ENCODE data around the gene OXCT1. TPM values are rescaled to one million over a fixed set of nuclear protein-coding genes. Genes with fewer than 3 reads are reported as not detected.

OXCT1 gene
- total RNA-seq, 1 donor from 2014 or later = 39.9 TPM

- Histone ChIP-seq H3K9me3 (ENCODE audit: low read depth) (no peaks in the 10 kb centered on the region), H3K27me3 (no peaks in the 10 kb centered on the region), H3K27ac (no peak overlapping the region), H4K20me1 (ENCODE audit: low read depth) (no peaks in the 10 kb centered on the region), H3K4me3 (no peak overlapping the region), H3K79me2 (ENCODE audit: low read depth) (no peaks in the 10 kb centered on the region), H2AFZ (replicated peaks) (no peak overlapping the region), H3K9ac (no peak overlapping the region), H3K36me3 (no peaks in the 10 kb centered on the region), H3K4me2 (no peak overlapping the region), H3K4me1 (no peaks in the 10 kb centered on the region), H3F3A (ENCODE audit: low read depth) (no peaks in the 10 kb centered on the region)
- peaks cover 20% of the 10 kb centered on the region for H3K4me1 Mint-ChIP-seq
- no peaks in the 10 kb centered on the region for H3K27me3 Mint-ChIP-seq (ENCODE audit: insufficient read depth, low read depth)
- DNase-seq (ENCODE audit: low spot score) = no peak
- peak overlapping the region; percentile 63 for H3K27ac Mint-ChIP-seq
- peaks cover 11% of the 10 kb centered on the region for H3K36me3 Mint-ChIP-seq
- TF ChIP-seq EZH2phosphoT487 (IDR thresholded peaks at IDR 0.05) = no peak
- no peak for TF ChIP-seq CTCF (IDR thresholded peaks at IDR 0.05)
- H3K9me3 Mint-ChIP-seq = no peaks in the 10 kb centered on the region
- H3K4me3 Mint-ChIP-seq = no peak overlapping the region
These were observed 75.8 kb downstream of the OXCT1 start for GRCh38 chr5:41794471-41794870.

GRCh38 chr5:41793141-41793770, 77.0 kb downstream of the OXCT1 start:
- Histone ChIP-seq H3K9me3 (ENCODE audit: low read depth) (no peaks in the 10 kb centered on the region), H3F3A (ENCODE audit: low read depth) (no peaks in the 10 kb centered on the region), H3K4me3 (no peak overlapping the region), H3K27ac (no peak overlapping the region), H4K20me1 (ENCODE audit: low read depth) (no peaks in the 10 kb centered on the region), H3K4me1 (no peaks in the 10 kb centered on the region), H3K27me3 (no peaks in the 10 kb centered on the region), H3K9ac (no peak overlapping the region), H3K79me2 (ENCODE audit: low read depth) (no peaks in the 10 kb centered on the region), H3K36me3 (no peaks in the 10 kb centered on the region), H2AFZ (replicated peaks) (no peak overlapping the region), H3K4me2 (no peak overlapping the region)
- Mint-ChIP-seq H3K4me1 (peaks cover 20% of the 10 kb centered on the region), H3K9me3 (no peaks in the 10 kb centered on the region), H3K27me3 (ENCODE audit: insufficient read depth, low read depth) (no peaks in the 10 kb centered on the region), H3K4me3 (no peak overlapping the region), H3K27ac (no peak overlapping the region), H3K36me3 (peaks cover 11% of the 10 kb centered on the region)
- DNase-seq (ENCODE audit: low spot score) = no peak
- TF ChIP-seq EZH2 (IDR thresholded peaks at IDR 0.05) (no peak), CTCF (IDR thresholded peaks at IDR 0.05) (no peak), EZH2phosphoT487 (IDR thresholded peaks at IDR 0.05) (no peak)

- H3K27me3 ChIP-seq = no peaks in the 10 kb centered on the region
- DNase-seq (ENCODE audit: low spot score) = no peak
- H2AFZ ChIP-seq (replicated peaks) = no peak overlapping the region
- no peaks in the 10 kb centered on the region for H3F3A ChIP-seq (ENCODE audit: low read depth)
- H3K27ac Mint-ChIP-seq = no peak overlapping the region
- H3K9ac ChIP-seq = no peak overlapping the region
- H3K4me1 Mint-ChIP-seq = peaks cover 24% of the 10 kb centered on the region
- H3K4me3 ChIP-seq = no peak overlapping the region
- TF ChIP-seq EZH2 (IDR thresholded peaks at IDR 0.05) = no peak
- TF ChIP-seq EZH2phosphoT487 (IDR thresholded peaks at IDR 0.05) = no peak
- no peak for TF ChIP-seq CTCF (IDR thresholded peaks at IDR 0.05)
- H3K36me3 ChIP-seq = no peaks in the 10 kb centered on the region
- H4K20me1 ChIP-seq (ENCODE audit: low read depth) = no peaks in the 10 kb centered on the region
- no peaks in the 10 kb centered on the region for H3K9me3 ChIP-seq (ENCODE audit: low read depth)
- no peaks in the 10 kb centered on the region for H3K79me2 ChIP-seq (ENCODE audit: low read depth)
- no peak overlapping the region for H3K4me2 ChIP-seq
- H3K4me3 Mint-ChIP-seq = no peak overlapping the region
- H3K27ac ChIP-seq = no peak overlapping the region
- no peaks in the 10 kb centered on the region for H3K4me1 ChIP-seq
- H3K9me3 Mint-ChIP-seq = no peaks in the 10 kb centered on the region
- no peaks in the 10 kb centered on the region for H3K27me3 Mint-ChIP-seq (ENCODE audit: insufficient read depth, low read depth)
- H3K36me3 Mint-ChIP-seq = peaks cover 8% of the 10 kb centered on the region
These were observed 80.0 kb downstream of the OXCT1 start for GRCh38 chr5:41790038-41790776.
